WERI-Rb-1 (cell line): ENCODE data around the gene PPARD.
A peak's percentile ranks its signal among the peaks of the same experiment; 100 is the strongest.

Experiments used
- DNase-seq: peaks from one replicate; pipeline ENCODE4 v3.0.0-alpha.2; 2020
- H3K27ac ChIP-seq: fragments of 250-450 bp; sonication (Bioruptor Pico); 2 replicates; pipeline ENCODE4 v1.5.1; 2020; ENCODE audit warnings: mild to moderate bottlenecking, moderate library complexity
- H3K27me3 ChIP-seq: fragments of 250-450 bp; sonication (Bioruptor Pico); 2 replicates; pipeline ENCODE4 v1.5.1; 2021; ENCODE audit warnings: mild to moderate bottlenecking, low read depth, moderate library complexity; ENCODE audit not compliant: insufficient read depth, severe bottlenecking
- H3K36me3 ChIP-seq: fragments of 250-450 bp; sonication (Bioruptor Pico); 2 replicates; pipeline ENCODE4 v1.5.1; 2020; ENCODE audit warnings: mild to moderate bottlenecking, moderate library complexity
- H3K4me3 ChIP-seq: 2 replicates; pipeline ENCODE4 v1.5.1; 2011; ENCODE audit warnings: low read depth, mild to moderate bottlenecking, control low read depth, low read length
- H3K9me3 ChIP-seq: fragments of 250-450 bp; sonication (Bioruptor Pico); 2 replicates; pipeline ENCODE4 v1.5.1; 2021; ENCODE audit warnings: mild to moderate bottlenecking, moderate library complexity; ENCODE audit not compliant: severe bottlenecking
- CTCF ChIP-seq: IDR thresholded peaks from 2 replicates; pipeline ENCODE4 v1.5.1; 2011; ENCODE audit warnings: low read depth, mild to moderate bottlenecking, control low read depth, inconsistent platforms, low read length

The PPARD gene

DNA sequence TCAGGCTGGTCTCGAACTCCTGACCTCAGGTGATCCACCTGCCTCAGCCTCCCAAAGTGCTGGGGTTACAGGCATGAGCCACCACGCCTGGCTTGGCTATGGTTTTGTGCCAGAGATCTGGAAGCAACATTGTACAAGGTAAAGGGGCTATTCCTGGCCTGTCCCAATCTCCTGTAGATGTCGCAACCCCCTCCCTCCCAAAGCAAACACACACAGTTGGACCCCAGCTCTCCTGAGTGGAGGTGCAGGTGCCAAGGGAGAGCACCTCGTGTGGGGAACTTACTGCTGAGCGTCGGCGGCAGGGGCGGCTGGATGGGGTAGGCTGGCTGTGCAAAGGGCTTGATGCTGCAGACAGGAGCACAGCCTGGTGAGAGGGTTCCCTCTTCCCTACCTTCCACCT lies 134.7 kb downstream of the PPARD start:
- no peaks in the 10 kb centered on the region for H3K9me3 ChIP-seq
- DNase-seq = peak; percentile 11
- H3K36me3 ChIP-seq = peaks cover 76% of the 10 kb centered on the region
- no peak overlapping the region for H3K4me3 ChIP-seq
- no peak overlapping the region for H3K27ac ChIP-seq
- no peaks in the 10 kb centered on the region for H3K27me3 ChIP-seq
- no peak for TF ChIP-seq CTCF
